H1 (cell line): ENCODE data around the gene IREB2. TPM values are rescaled to one million over a fixed set of nuclear protein-coding genes. Genes with fewer than 3 reads are reported as not detected.

ENCODE experiments used
- CTCF ChIA-PET: fragments of 300-600 bp; sonication (Branson Sonifier 250); formaldehyde crosslinking; loops from one replicate; lab custom pipeline; 2021; ENCODE audit not compliant: partially characterized antibody; lab: Charles Lee
- POLR2A ChIA-PET: fragments of 300-600 bp; sonication (Branson Sonifier 250); formaldehyde crosslinking; loops from one replicate; lab custom pipeline; 2021; ENCODE audit warnings: inconsistent platforms; ENCODE audit not compliant: partially characterized antibody; lab: Charles Lee
- DNase-seq, 2 experiments: peaks; one replicate each; pipeline versions ENCODE4 v3.0.0 to v3.0.0-alpha.2; 2010 to 2022; ENCODE audit warnings: low spot score in 2 of 2, low read depth in 1 of 2, mixed read lengths in 1 of 2
- FAIRE-seq: peaks from 2 replicates; lab custom pipeline; 2011; peaks lifted over from hg19 to GRCh38; lab: Jason Lieb, UNC
- H2AFZ ChIP-seq: 2 replicates; pipeline ENCODE4 v1.8.1; 2012; ENCODE audit warnings: low read length, inconsistent platforms
- H2AK5ac ChIP-seq: 2 replicates; pipeline ENCODE4 v1.6.1; 2013; ENCODE audit warnings: low read depth, low read length
- H2BK120ac ChIP-seq: replicated peaks from 2 replicates; pipeline ENCODE3; 2013; ENCODE audit warnings: low read depth, low read length, inconsistent platforms
- H2BK12ac ChIP-seq: 2 replicates; pipeline ENCODE4 v1.6.1; 2013; ENCODE audit warnings: low read depth, low read length
- H2BK15ac ChIP-seq: 2 replicates; pipeline ENCODE4 v1.6.1; 2013; ENCODE audit warnings: low read length
- H2BK20ac ChIP-seq: 2 replicates; pipeline ENCODE4 v1.6.1; 2013; ENCODE audit warnings: low read length
- H2BK5ac ChIP-seq: 2 replicates; pipeline ENCODE4 v1.6.1; 2013; ENCODE audit warnings: low read depth, low read length
- H3K14ac ChIP-seq: 2 replicates; pipeline ENCODE4 v1.6.1; 2013; ENCODE audit warnings: inconsistent platforms; ENCODE audit not compliant: insufficient read length
- H3K18ac ChIP-seq: 2 replicates; pipeline ENCODE4 v1.6.1; 2013; ENCODE audit warnings: low read length; ENCODE audit errors: extremely low read depth
- H3K23ac ChIP-seq: 2 replicates; pipeline ENCODE4 v1.6.1; 2013; ENCODE audit warnings: inconsistent platforms; ENCODE audit not compliant: insufficient read length
- H3K23me2 ChIP-seq: 2 replicates; pipeline ENCODE4 v1.6.1; 2013; ENCODE audit warnings: low read depth, low read length
- H3K27ac ChIP-seq: 2 replicates; pipeline ENCODE4 v1.6.1; 2011; ENCODE audit warnings: low read depth, low read length, inconsistent platforms
- H3K27me3 ChIP-seq, 4 experiments: replicated peaks in 1 of 4; 1 replicate in 1 of 4; 2 replicates in 3 of 4; pipeline versions ENCODE4 v1.6.1 to v1.8.1; 2011 to 2013; ENCODE audit warnings: low read length in 3 of 4, mild to moderate bottlenecking in 3 of 4, inconsistent platforms in 2 of 4, mixed read lengths in 2 of 4, moderate library complexity in 1 of 4; ENCODE audit not compliant: control insufficient read depth in 3 of 4, insufficient read depth in 3 of 4; ENCODE audit errors: extremely low read depth in 1 of 4
- H3K36me3 ChIP-seq, 4 experiments: 2 replicates each; pipeline versions ENCODE4 v1.6.1 to v1.8.1; 2011 to 2013; ENCODE audit warnings: mild to moderate bottlenecking in 4 of 4, low read length in 3 of 4, moderate library complexity in 2 of 4, control low read depth in 1 of 4, inconsistent platforms in 1 of 4; ENCODE audit not compliant: insufficient read depth in 4 of 4, control insufficient read depth in 2 of 4
- H3K4ac ChIP-seq: replicated peaks from 2 replicates; pipeline ENCODE3; 2013; ENCODE audit warnings: low read length, low read depth, mixed read lengths, inconsistent platforms; ENCODE audit not compliant: insufficient read length
- H3K4me1 ChIP-seq, 4 experiments: replicated peaks in 1 of 4; 1 replicate in 1 of 4; 2 replicates in 3 of 4; pipeline versions ENCODE4 v1.6.1 to v1.8.1; 2011 to 2013; ENCODE audit warnings: low read length in 3 of 4, inconsistent platforms in 2 of 4, mixed read lengths in 1 of 4; ENCODE audit not compliant: insufficient read depth in 4 of 4, control insufficient read depth in 3 of 4
- H3K4me2 ChIP-seq, 2 experiments: 2 replicates each; pipeline versions ENCODE4 v1.6.1 to v1.8.1; 2011 to 2013; ENCODE audit warnings: low read depth in 2 of 2, low read length in 2 of 2, control low read depth in 1 of 2, inconsistent platforms in 1 of 2, mild to moderate bottlenecking in 1 of 2; ENCODE audit not compliant: insufficient read depth in 1 of 2
- H3K4me3 ChIP-seq, 4 experiments: fragments of 200-600, 300-600 bp in 1 of 4; sonication (generic), shearing (Covaris generic), sonication (Bioruptor Twin) in 1 of 4; 2 replicates each; pipeline versions ENCODE4 v1.5.1 to v1.8.1; 2011 to 2016; ENCODE audit warnings: low read length in 4 of 4, low read depth in 3 of 4, control low read depth in 2 of 4, inconsistent platforms in 2 of 4, mild to moderate bottlenecking in 2 of 4, mixed read lengths in 1 of 4, moderate library complexity in 1 of 4; ENCODE audit not compliant: insufficient read depth in 2 of 4; ENCODE audit errors: extremely low read depth in 1 of 4
- H3K56ac ChIP-seq: replicated peaks from 2 replicates; pipeline ENCODE3; 2013; ENCODE audit warnings: low read depth, mild to moderate bottlenecking, mixed read lengths, low read length, inconsistent platforms; ENCODE audit not compliant: insufficient read length
- H3K79me1 ChIP-seq: 2 replicates; pipeline ENCODE4 v1.6.1; 2013; ENCODE audit warnings: low read depth, low read length, control low read depth
- H3K79me2 ChIP-seq, 2 experiments: 2 replicates each; pipeline versions ENCODE4 v1.6.1 to v1.8.1; 2012 to 2013; ENCODE audit warnings: low read length in 2 of 2, mild to moderate bottlenecking in 2 of 2, inconsistent platforms in 1 of 2; ENCODE audit not compliant: insufficient read depth in 2 of 2, control insufficient read depth in 1 of 2
- H3K9ac ChIP-seq, 4 experiments: replicated peaks in 1 of 4; 1 replicate in 1 of 4; 2 replicates in 3 of 4; pipeline versions ENCODE4 v1.6.1 to v1.8.1; 2011 to 2013; ENCODE audit warnings: low read depth in 3 of 4, low read length in 3 of 4, control low read depth in 2 of 4, mild to moderate bottlenecking in 2 of 4, moderate library complexity in 2 of 4, inconsistent platforms in 1 of 4; ENCODE audit errors: extremely low read depth in 1 of 4
- H3K9me3 ChIP-seq, 2 experiments: 2 replicates each; pipeline versions ENCODE4 v1.6.1 to v1.8.1; 2012 to 2013; ENCODE audit warnings: mild to moderate bottlenecking in 2 of 2, moderate library complexity in 2 of 2, control low read depth in 1 of 2, inconsistent platforms in 1 of 2, low read depth in 1 of 2, low read length in 1 of 2, mixed read lengths in 1 of 2; ENCODE audit not compliant: insufficient read depth in 2 of 2
- H4K20me1 ChIP-seq, 2 experiments: replicated peaks in 1 of 2; 2 replicates each; pipeline versions ENCODE3 to v1.8.1; 2011 to 2013; ENCODE audit warnings: inconsistent platforms in 2 of 2, low read length in 2 of 2, mild to moderate bottlenecking in 1 of 2; ENCODE audit not compliant: insufficient read depth in 2 of 2, control insufficient read depth in 1 of 2
- H4K5ac ChIP-seq: 2 replicates; pipeline ENCODE4 v1.6.1; 2013; ENCODE audit warnings: low read length, low read depth, mixed read lengths, inconsistent platforms; ENCODE audit not compliant: insufficient read length
- H4K8ac ChIP-seq: 2 replicates; pipeline ENCODE4 v1.8.0; 2013; ENCODE audit warnings: mild to moderate bottlenecking, moderate library complexity, low read length, inconsistent platforms; ENCODE audit not compliant: insufficient read depth; ENCODE audit errors: extremely low read depth
- H4K91ac ChIP-seq: replicated peaks from 2 replicates; pipeline ENCODE3; 2013; ENCODE audit warnings: low read length, mixed read lengths, inconsistent platforms; ENCODE audit not compliant: insufficient read length
- EZH2 ChIP-seq: fragments of 200-600 bp; sonication (generic); IDR thresholded peaks from 2 replicates; pipeline ENCODE4 v1.7.1; 2012; ENCODE audit warnings: low read depth, mild to moderate bottlenecking, moderate library complexity, low read length, inconsistent platforms; ENCODE audit not compliant: severe bottlenecking
- FOSL1 ChIP-seq: IDR thresholded peaks from 2 replicates; pipeline ENCODE4 v1.6.1; 2011; ENCODE audit warnings: mild to moderate bottlenecking, low read depth, low read length, moderate library complexity; ENCODE audit not compliant: insufficient read depth
- HDAC6 ChIP-seq: IDR thresholded peaks from one replicate; pipeline ENCODE4 v1.7.1; 2012; ENCODE audit warnings: low read depth, mild to moderate bottlenecking, inconsistent platforms, low read length, moderate library complexity
- KDM4A ChIP-seq: IDR thresholded peaks from one replicate; pipeline ENCODE4 v1.7.1; 2012; ENCODE audit warnings: low read depth, mild to moderate bottlenecking, moderate library complexity, low read length, inconsistent platforms; ENCODE audit not compliant: severe bottlenecking
- MAFK ChIP-seq: IDR thresholded peaks from 2 replicates; pipeline ENCODE4 v1.6.1; 2012; ENCODE audit warnings: low read depth, mild to moderate bottlenecking, improper control_type of control experiment, low read length
- POLR2A ChIP-seq, 2 experiments: IDR thresholded peaks; 1 replicate in 1 of 2; 2 replicates in 1 of 2; pipeline ENCODE4 v1.6.1; 2011; ENCODE audit warnings: low read depth in 2 of 2, low read length in 2 of 2, mild to moderate bottlenecking in 2 of 2; ENCODE audit errors: control extremely low read depth in 1 of 2
- SIN3A ChIP-seq, 2 experiments: IDR thresholded peaks in 1 of 2; conservative IDR thresholded peaks in 1 of 2; 2 replicates each; pipeline ENCODE4 v1.6.1; 2011 to 2012; ENCODE audit warnings: low read length in 2 of 2, improper control_type of control experiment in 1 of 2, low read depth in 1 of 2, mild to moderate bottlenecking in 1 of 2
- TAF1 ChIP-seq: IDR thresholded peaks from 2 replicates; pipeline ENCODE4 v1.6.1; 2011; ENCODE audit warnings: mild to moderate bottlenecking, low read depth, low read length
- TCF12 ChIP-seq: IDR thresholded peaks from 2 replicates; pipeline ENCODE4 v1.6.1; 2011; ENCODE audit warnings: low read depth, mild to moderate bottlenecking, low read length
- TEAD4 ChIP-seq: IDR thresholded peaks from 2 replicates; pipeline ENCODE4 v1.6.1; 2012; ENCODE audit warnings: low read depth, low read length, inconsistent platforms, mixed read lengths
- WGBS, 2 experiments: shearing (Covaris generic) in 1 of 2; methylation state at CpG; one replicate each; pipeline versions ENCODE4 v1.1.6 to v1.1.7; 2013 to 2015; ENCODE audit warnings: low lambda C conversion rate in 2 of 2, mixed read lengths in 2 of 2, inconsistent platforms in 1 of 2, low coverage in 1 of 2, missing lambda C conversion rate in 1 of 2; ENCODE audit not compliant: insufficient replicate concordance in 2 of 2, insufficient coverage in 1 of 2, insufficient read length in 1 of 2; ENCODE audit errors: extremely low coverage in 1 of 2, missing lambda C conversion rate in 1 of 2; 5-methylcytosine and 5-hydroxymethylcytosine counted together
- polyA plus RNA-seq, 7 experiments: library from polyadenylated mRNA; depleted of rRNA in 3 of 7; stranded (reverse) in 5 of 7; unstranded in 2 of 7; fragments of >200 nt in 5 of 7; fragments of 200-250 nt in 2 of 7; gene quantifications; 1 replicate in 5 of 7; 2 replicates in 1 of 7; 4 replicates in 1 of 7; pipeline versions ENCODE4 v1.2.1 to v1.2.3, GENCODE V29; 2011 to 2013; ENCODE audit warnings: missing spikeins in 2 of 7, mixed read lengths in 2 of 7
- total RNA-seq: library from RNA; stranded (reverse); fragmentation: NEBNext Ultra II Directional; extraction: Animal tissue kit (Norgen Biotek cat#: 25700); gene quantifications from 2 replicates; pipeline ENCODE4 v1.2.1, GENCODE V29; 2021
- TF ChIP-seq, protein P1 (sequence below): IDR thresholded peaks from 2 replicates; pipeline ENCODE4 v1.6.1; 2011; ENCODE audit warnings: low read depth, mild to moderate bottlenecking, low read length; ENCODE audit not compliant: insufficient read depth
- TF ChIP-seq, protein P2 (sequence below): IDR thresholded peaks from 2 replicates; pipeline ENCODE4 v1.6.1; 2012; ENCODE audit warnings: inconsistent platforms

The IREB2 gene
- total and polyA plus RNA-seq, 2 of the 8 experiments (the other 6 are each of a cell fraction or from before 2014, with no cell fraction given) = 21.0 to 103 TPM

DNA sequence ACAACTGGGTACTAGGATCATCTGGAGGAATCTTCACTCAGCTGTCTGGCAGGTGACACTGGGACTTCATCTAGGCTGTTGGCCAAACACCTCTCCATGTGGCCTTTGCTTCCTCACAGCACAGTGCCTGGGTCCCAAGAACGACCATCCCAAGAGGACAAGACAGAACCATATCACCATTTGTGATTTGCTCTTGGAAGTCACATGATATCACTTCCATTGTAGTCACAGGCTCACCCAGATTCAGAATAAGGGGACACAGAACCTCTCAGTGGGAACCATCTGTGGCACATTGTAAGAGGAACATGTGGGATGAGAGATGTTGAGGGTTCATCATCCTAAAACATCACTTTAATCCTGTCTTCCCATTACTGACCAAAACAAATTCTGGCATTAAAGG, 100.3 kb downstream of the IREB2 start:
- DNase-seq (no peak), FAIRE-seq (no peak)
- Histone ChIP-seq H3K56ac (no peak overlapping the region), H3K4me3 (no peak overlapping the region), H4K8ac (no peak overlapping the region), H3K9me3 (no peaks in the 10 kb centered on the region), H3K4me1 (peaks cover 0 to 3% (median 1%) of the 10 kb centered on the region in 4 experiments; a peak in 3 of 7 replicates), H3K27ac (no peak overlapping the region), H2AFZ (no peak overlapping the region), H3K79me2 (peaks cover 0 to 22% of the 10 kb centered on the region in 2 experiments; a peak in 2 of 4 replicates), H3K4ac (no peak overlapping the region), H3K23ac (no peak overlapping the region), H3K18ac (no peak overlapping the region), H2BK120ac (no peak overlapping the region), H3K79me1 (peaks cover 3% of the 10 kb centered on the region), H2BK20ac (no peak overlapping the region), H4K20me1 (no peaks in the 10 kb centered on the region), H4K91ac (no peak overlapping the region), H3K27me3 (no peaks in the 10 kb centered on the region), H3K9ac (no peak overlapping the region), H3K14ac (no peak overlapping the region), H2BK15ac (no peak overlapping the region), H2BK5ac (no peak overlapping the region), H3K4me2 (no peak overlapping the region), H2AK5ac (no peak overlapping the region), H4K5ac (no peak overlapping the region), H2BK12ac (no peak overlapping the region; the same call in 1 of the 2 replicates), H3K36me3 (peaks cover 0 to 16% (median 6%) of the 10 kb centered on the region in 4 experiments; a peak in 6 of 8 replicates), H3K23me2 (peaks cover 3% of the 10 kb centered on the region; the same call in 1 of the 2 replicates)
- ChIA-PET CTCF (interaction anchor here (0.6 kb wide), 1 partner anchor 246 kb away, joined by 3 read pairs; no protein-coding TSS in a partner anchor), POLR2A (no interaction called here)
- WGBS, 2 experiments = 93% methylated on average over 1 of the region's 1 CpG; no CpG with 5 or more reads in 1 of the 2 experiments
- TF ChIP-seq FOSL1 = no peak
- TF ChIP-seq MAFK = no peak
- TF ChIP-seq KDM4A = no peak
- TF ChIP-seq POLR2A (IDR thresholded peaks at IDR 0.05; ENCODE audit: control extremely low read depth in 1 of 2, low read depth in 2 of 2, low read length in 2 of 2) = no peak
- no peak for TF ChIP-seq SIN3A (conservative IDR thresholded peaks at IDR 0.05 in 1 of 2, IDR thresholded peaks at IDR 0.05 in 1 of 2; ENCODE audit: low read depth in 1 of 2, low read length in 2 of 2)
- no peak for TF ChIP-seq EZH2
- TF ChIP-seq, protein P1, sequence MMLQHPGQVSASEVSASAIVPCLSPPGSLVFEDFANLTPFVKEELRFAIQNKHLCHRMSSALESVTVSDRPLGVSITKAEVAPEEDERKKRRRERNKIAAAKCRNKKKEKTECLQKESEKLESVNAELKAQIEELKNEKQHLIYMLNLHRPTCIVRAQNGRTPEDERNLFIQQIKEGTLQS = no peak
- TF ChIP-seq TEAD4 = no peak
- TF ChIP-seq TAF1 = no peak
- no peak for TF ChIP-seq TCF12
- no peak for TF ChIP-seq HDAC6
- TF ChIP-seq, protein P2, sequence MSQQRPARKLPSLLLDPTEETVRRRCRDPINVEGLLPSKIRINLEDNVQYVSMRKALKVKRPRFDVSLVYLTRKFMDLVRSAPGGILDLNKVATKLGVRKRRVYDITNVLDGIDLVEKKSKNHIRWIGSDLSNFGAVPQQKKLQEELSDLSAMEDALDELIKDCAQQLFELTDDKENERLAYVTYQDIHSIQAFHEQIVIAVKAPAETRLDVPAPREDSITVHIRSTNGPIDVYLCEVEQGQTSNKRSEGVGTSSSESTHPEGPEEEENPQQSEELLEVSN = no peak
